ENCODE measurements around the gene FAM186B.

GRCh38 chr12:49582850-49583249 lies 22.6 kb downstream of the FAM186B start:
- no peak for TF ChIP-seq CTCF (IDR thresholded peaks at IDR 0.05)
- TF ChIP-seq POLR2A (IDR thresholded peaks at IDR 0.05) = no peak
